Liver (tissue), 3 donors: ENCODE measurements around the gene PPP1R9A.

ENCODE experiments used
- CTCF ChIP-seq: fragments of 150-350 bp; IDR thresholded peaks from 2 replicates; pipeline ENCODE4 v1.5.1; 2017; ENCODE audit warnings: improper control_type of control experiment, low read depth, low read length; ENCODE audit not compliant: missing input control
- GABPA ChIP-seq, 2 donors: IDR thresholded peaks in 1 of 2; conservative IDR thresholded peaks in 1 of 2; 2 replicates each; pipeline ENCODE4 v1.6.1; 2016; ENCODE audit warnings: antibody characterized with exemption in 2 of 2, mild to moderate bottlenecking in 1 of 2, moderate library complexity in 1 of 2
- JUND ChIP-seq, 2 donors: IDR thresholded peaks; 2 replicates each; pipeline ENCODE4 v1.6.1; 2016; ENCODE audit warnings: antibody characterized with exemption in 2 of 2
- MAX ChIP-seq: IDR thresholded peaks from 2 replicates; pipeline ENCODE4 v1.6.1; 2016; ENCODE audit warnings: antibody characterized with exemption
- RXRA ChIP-seq, 2 donors: IDR thresholded peaks; 2 replicates each; pipeline ENCODE4 v1.6.1; 2017 to 2018; ENCODE audit warnings: antibody characterized with exemption in 2 of 2, mild to moderate bottlenecking in 1 of 2
- SP1 ChIP-seq: IDR thresholded peaks from 2 replicates; pipeline ENCODE4 v1.6.1; 2018; ENCODE audit warnings: antibody characterized with exemption, mild to moderate bottlenecking
- TAF1 ChIP-seq: conservative IDR thresholded peaks from 2 replicates; pipeline ENCODE4 v1.6.1; 2016; ENCODE audit warnings: antibody characterized with exemption, mild to moderate bottlenecking
- TF ChIP-seq, protein P1 (sequence below): IDR thresholded peaks from 2 replicates; pipeline ENCODE4 v1.6.1; 2016; ENCODE audit warnings: antibody characterized with exemption
- TF ChIP-seq, protein P2 (sequence below): IDR thresholded peaks from 2 replicates; pipeline ENCODE4 v1.6.1; 2016; ENCODE audit warnings: antibody characterized with exemption, mild to moderate bottlenecking
- TF ChIP-seq, protein P3 (sequence below): IDR thresholded peaks from 2 replicates; pipeline ENCODE4 v1.6.1; 2016; ENCODE audit warnings: antibody characterized with exemption
- donor health status: healthy.
- donor health status: healthy.

- no peak for TF ChIP-seq CTCF
- no peak for TF ChIP-seq TAF1
- TF ChIP-seq RXRA (IDR thresholded peaks at IDR 0.05): no peak
- no peak for TF ChIP-seq MAX
- TF ChIP-seq, protein P1, sequence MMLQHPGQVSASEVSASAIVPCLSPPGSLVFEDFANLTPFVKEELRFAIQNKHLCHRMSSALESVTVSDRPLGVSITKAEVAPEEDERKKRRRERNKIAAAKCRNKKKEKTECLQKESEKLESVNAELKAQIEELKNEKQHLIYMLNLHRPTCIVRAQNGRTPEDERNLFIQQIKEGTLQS: no peak
- TF ChIP-seq SP1: no peak
- TF ChIP-seq, protein P2, sequence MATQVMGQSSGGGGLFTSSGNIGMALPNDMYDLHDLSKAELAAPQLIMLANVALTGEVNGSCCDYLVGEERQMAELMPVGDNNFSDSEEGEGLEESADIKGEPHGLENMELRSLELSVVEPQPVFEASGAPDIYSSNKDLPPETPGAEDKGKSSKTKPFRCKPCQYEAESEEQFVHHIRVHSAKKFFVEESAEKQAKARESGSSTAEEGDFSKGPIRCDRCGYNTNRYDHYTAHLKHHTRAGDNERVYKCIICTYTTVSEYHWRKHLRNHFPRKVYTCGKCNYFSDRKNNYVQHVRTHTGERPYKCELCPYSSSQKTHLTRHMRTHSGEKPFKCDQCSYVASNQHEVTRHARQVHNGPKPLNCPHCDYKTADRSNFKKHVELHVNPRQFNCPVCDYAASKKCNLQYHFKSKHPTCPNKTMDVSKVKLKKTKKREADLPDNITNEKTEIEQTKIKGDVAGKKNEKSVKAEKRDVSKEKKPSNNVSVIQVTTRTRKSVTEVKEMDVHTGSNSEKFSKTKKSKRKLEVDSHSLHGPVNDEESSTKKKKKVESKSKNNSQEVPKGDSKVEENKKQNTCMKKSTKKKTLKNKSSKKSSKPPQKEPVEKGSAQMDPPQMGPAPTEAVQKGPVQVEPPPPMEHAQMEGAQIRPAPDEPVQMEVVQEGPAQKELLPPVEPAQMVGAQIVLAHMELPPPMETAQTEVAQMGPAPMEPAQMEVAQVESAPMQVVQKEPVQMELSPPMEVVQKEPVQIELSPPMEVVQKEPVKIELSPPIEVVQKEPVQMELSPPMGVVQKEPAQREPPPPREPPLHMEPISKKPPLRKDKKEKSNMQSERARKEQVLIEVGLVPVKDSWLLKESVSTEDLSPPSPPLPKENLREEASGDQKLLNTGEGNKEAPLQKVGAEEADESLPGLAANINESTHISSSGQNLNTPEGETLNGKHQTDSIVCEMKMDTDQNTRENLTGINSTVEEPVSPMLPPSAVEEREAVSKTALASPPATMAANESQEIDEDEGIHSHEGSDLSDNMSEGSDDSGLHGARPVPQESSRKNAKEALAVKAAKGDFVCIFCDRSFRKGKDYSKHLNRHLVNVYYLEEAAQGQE: no peak
- TF ChIP-seq, protein P3, sequence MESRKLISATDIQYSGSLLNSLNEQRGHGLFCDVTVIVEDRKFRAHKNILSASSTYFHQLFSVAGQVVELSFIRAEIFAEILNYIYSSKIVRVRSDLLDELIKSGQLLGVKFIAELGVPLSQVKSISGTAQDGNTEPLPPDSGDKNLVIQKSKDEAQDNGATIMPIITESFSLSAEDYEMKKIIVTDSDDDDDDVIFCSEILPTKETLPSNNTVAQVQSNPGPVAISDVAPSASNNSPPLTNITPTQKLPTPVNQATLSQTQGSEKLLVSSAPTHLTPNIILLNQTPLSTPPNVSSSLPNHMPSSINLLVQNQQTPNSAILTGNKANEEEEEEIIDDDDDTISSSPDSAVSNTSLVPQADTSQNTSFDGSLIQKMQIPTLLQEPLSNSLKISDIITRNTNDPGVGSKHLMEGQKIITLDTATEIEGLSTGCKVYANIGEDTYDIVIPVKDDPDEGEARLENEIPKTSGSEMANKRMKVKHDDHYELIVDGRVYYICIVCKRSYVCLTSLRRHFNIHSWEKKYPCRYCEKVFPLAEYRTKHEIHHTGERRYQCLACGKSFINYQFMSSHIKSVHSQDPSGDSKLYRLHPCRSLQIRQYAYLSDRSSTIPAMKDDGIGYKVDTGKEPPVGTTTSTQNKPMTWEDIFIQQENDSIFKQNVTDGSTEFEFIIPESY: no peak
- TF ChIP-seq JUND (IDR thresholded peaks at IDR 0.05): no peak
- TF ChIP-seq GABPA (IDR thresholded peaks at IDR 0.05 in 1 of 2, conservative IDR thresholded peaks at IDR 0.05 in 1 of 2): no peak
Measured at GRCh38 chr7:94973844-94974243, 66.5 kb downstream of the PPP1R9A start.
